ENCODE data around the gene FNIP1. TPM values are rescaled to one million over a fixed set of nuclear protein-coding genes. Genes with fewer than 3 reads are reported as not detected.
A peak's percentile ranks its signal among the peaks of the same experiment; 100 is the strongest.

FNIP1 gene
- total and polyA plus RNA-seq, 9 of the 15 experiments (the other 6 are each of a cell fraction or from before 2014, with no cell fraction given): 5.0 to 32.8 (median 18.4) TPM

DNA sequence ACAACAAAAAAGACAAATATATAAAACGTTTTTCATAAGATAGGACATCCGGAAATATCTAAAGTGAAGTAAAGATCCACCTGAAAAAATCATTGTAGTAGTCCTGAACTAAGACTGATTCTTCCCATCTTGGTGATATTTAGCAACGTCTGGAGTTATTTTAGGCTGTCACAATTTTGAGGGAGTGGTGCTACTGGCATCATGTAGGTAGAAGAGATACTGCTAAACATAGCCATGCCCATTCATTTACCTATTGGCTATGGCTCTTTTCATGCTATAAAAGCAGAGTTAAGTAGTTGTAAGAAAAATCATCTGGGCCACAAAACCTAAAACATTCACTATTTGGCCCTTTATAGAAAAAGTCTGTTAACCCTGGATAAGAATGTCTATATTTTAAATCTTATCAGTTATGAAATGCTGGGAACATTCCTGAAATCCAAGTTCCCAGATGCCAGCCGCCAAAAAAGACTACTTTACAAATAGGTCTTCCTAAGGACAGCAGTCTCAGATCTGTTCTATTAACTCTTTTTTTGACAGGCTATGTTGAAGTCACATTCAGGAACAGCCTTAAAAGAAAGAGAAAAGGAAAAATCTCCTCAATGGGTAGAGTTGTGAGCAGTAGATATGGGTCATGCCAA is 188.8 kb downstream of the FNIP1 start:
- POLR2A ChIA-PET: no interaction called here
- Histone ChIP-seq H4K20me1 (replicated peaks; ENCODE audit: control insufficient read depth, insufficient read depth, low read length) (peaks cover 23% of the 10 kb centered on the region), H2AFZ (ENCODE audit: low read depth, low read length) (no peak overlapping the region), H3K27ac (ENCODE audit: extremely low read depth, low read depth, low read length) (peak overlapping the region; percentile 18; the same call in 1 of the 3 replicates), H3K4me1 (replicated peaks in 1 of 2; ENCODE audit: control insufficient read depth in 2 of 2, insufficient read depth in 2 of 2, low read length in 2 of 2) (peaks cover 11 to 40% of the 10 kb centered on the region in 2 experiments; a peak in 4 of 5 replicates), H3K9ac (ENCODE audit: insufficient read depth in 1 of 2, low read depth in 2 of 2, low read length in 2 of 2) (no peak overlapping the region), H3K79me2 (ENCODE audit: control insufficient read depth, insufficient read depth, low read length) (peaks cover 91% of the 10 kb centered on the region), H3K36me3 (ENCODE audit: control insufficient read depth, insufficient read depth, low read length) (peaks cover 11% of the 10 kb centered on the region; the same call in 2 of the 3 replicates), H3K9me1 (ENCODE audit: control insufficient read depth, insufficient read depth, low read length) (no peaks in the 10 kb centered on the region), H3K4me2 (ENCODE audit: insufficient read depth, low read length) (peak overlapping the region; percentile 32; the same call in 1 of the 2 replicates), H3K27me3 (ENCODE audit: control insufficient read depth in 2 of 2, insufficient read depth in 2 of 2, low read length in 2 of 2) (no peaks in the 10 kb centered on the region), H3K9me3 (replicated peaks; ENCODE audit: control insufficient read depth, insufficient read depth, low read depth, low read length) (no peaks in the 10 kb centered on the region), H3K4me3 (no peak overlapping the region)
- DNase-seq (ENCODE audit: extremely low read depth in 1 of 4, low spot score in 3 of 4) (no peak), ATAC-seq (no peak), FAIRE-seq (peak; percentile 19)
- 19% methylated on average over 4 of the region's 4 CpGs for WGBS (ENCODE audit: insufficient coverage, low coverage, missing lambda C conversion rate)
- in situ Hi-C loops (cut with MboI): no loop called here
- intact Hi-C loops (cut with micrococcal nuclease): no loop called here
- no TSS peak for BruUV-seq (replicated peaks)
- TF ChIP-seq LEF1 (IDR thresholded peaks at IDR 0.05): 0 out of 2 replicates have a peak, but pooled peaks have one; percentile 21
- TF ChIP-seq, protein P1, sequence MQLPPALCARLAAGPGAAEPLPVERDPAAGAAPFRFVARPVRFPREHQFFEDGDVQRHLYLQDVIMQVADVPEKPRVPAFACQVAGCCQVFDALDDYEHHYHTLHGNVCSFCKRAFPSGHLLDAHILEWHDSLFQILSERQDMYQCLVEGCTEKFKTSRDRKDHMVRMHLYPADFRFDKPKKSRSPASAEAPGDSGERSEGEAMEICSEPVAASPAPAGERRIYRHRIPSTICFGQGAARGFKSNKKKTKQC (CRISPR knock-in tag; IDR thresholded peaks at IDR 0.05): no peak
- CTCF ChIA-PET (ENCODE audit: low intra/inter-chr PET ratio): no interaction called here

DNA sequence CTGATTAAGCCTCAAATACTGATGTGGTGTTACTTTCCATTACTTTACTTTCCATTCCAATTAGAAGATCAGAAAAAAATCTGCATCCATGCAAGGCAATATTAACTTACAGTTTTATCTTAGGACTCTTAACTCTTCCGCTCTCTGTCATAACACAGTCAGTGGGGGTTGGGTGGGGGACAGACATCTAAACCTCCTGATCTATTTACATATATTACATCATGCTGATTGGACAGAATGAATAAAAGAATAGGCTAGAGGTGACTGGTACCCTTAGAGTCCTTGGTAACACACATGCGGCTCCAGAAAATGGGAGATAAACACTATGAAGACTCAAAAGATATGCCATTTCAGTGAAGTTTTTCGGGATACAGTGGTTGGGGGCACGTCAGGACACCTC is 189.4 kb downstream of the FNIP1 start:
- 24% methylated on average over 4 of the region's 4 CpGs for WGBS (ENCODE audit: insufficient coverage, low coverage, missing lambda C conversion rate)
- CTCF ChIA-PET (ENCODE audit: low intra/inter-chr PET ratio): no interaction called here
- H3K9ac ChIP-seq (ENCODE audit: insufficient read depth in 1 of 2, low read depth in 2 of 2, low read length in 2 of 2): no peak overlapping the region
- H3K36me3 ChIP-seq (ENCODE audit: control insufficient read depth, insufficient read depth, low read length): peaks cover 17% of the 10 kb centered on the region; the same call in 2 of the 3 replicates
- in situ Hi-C loops (cut with MboI): no loop called here
- H3K4me1 ChIP-seq (replicated peaks in 1 of 2; ENCODE audit: control insufficient read depth in 2 of 2, insufficient read depth in 2 of 2, low read length in 2 of 2): peaks cover 11 to 40% of the 10 kb centered on the region in 2 experiments; a peak in 4 of 5 replicates
- no peaks in the 10 kb centered on the region for H3K9me1 ChIP-seq (ENCODE audit: control insufficient read depth, insufficient read depth, low read length)
- no peak overlapping the region for H3K27ac ChIP-seq (ENCODE audit: extremely low read depth, low read depth, low read length)
- POLR2A ChIA-PET: no interaction called here
- no peak overlapping the region for H2AFZ ChIP-seq (ENCODE audit: low read depth, low read length)
- H3K4me2 ChIP-seq (ENCODE audit: insufficient read depth, low read length): peak overlapping the region; percentile 32; the same call in 1 of the 2 replicates
- H4K20me1 ChIP-seq (replicated peaks; ENCODE audit: control insufficient read depth, insufficient read depth, low read length): peaks cover 23% of the 10 kb centered on the region
- H3K27me3 ChIP-seq (ENCODE audit: control insufficient read depth in 2 of 2, insufficient read depth in 2 of 2, low read length in 2 of 2): no peaks in the 10 kb centered on the region
- FAIRE-seq (peak; percentile 23), ATAC-seq (peak; percentile 69), DNase-seq (ENCODE audit: extremely low read depth in 1 of 4, low spot score in 3 of 4) (peak; percentile 15 to 40 (median 26))
- intact Hi-C loops (cut with micrococcal nuclease): no loop called here
- no peak overlapping the region for H3K4me3 ChIP-seq
- no TSS peak for BruUV-seq (replicated peaks)
- H3K9me3 ChIP-seq (replicated peaks; ENCODE audit: control insufficient read depth, insufficient read depth, low read depth, low read length): no peaks in the 10 kb centered on the region
- H3K79me2 ChIP-seq (ENCODE audit: control insufficient read depth, insufficient read depth, low read length): peaks cover 87% of the 10 kb centered on the region
- TF ChIP-seq CEBPG (CRISPR knock-in tag; IDR thresholded peaks at IDR 0.05) (no peak), CEBPG (tag; conservative IDR thresholded peaks at IDR 0.05 in 1 of 2, IDR thresholded peaks at IDR 0.05 in 1 of 2) (peak in 1 of 2 experiments; percentile 57; a peak in 2 of 4 replicates), C11orf30 (IDR thresholded peaks at IDR 0.05; ENCODE audit: low read depth) (peak; percentile 32; the same call in 1 of the 2 replicates), PTRF (tag; IDR thresholded peaks at IDR 0.05) (no peak), MAFG (tag; conservative IDR thresholded peaks at IDR 0.05) (0 out of 2 replicates have a peak, but pooled peaks have one; percentile 19), TCF7 (IDR thresholded peaks at IDR 0.05; ENCODE audit: borderline replicate concordance) (no peak), JUND (IDR thresholded peaks at IDR 0.05; ENCODE audit: borderline replicate concordance, low read depth, low read length) (peak; percentile 46; the same call in 1 of the 2 replicates), JUND (tag; IDR thresholded peaks at IDR 0.05; ENCODE audit: borderline replicate concordance, low read depth, low read length) (no peak), ZNF316 (IDR thresholded peaks at IDR 0.05) (peak; percentile 52; the same call in 1 of the 2 replicates), EP400 (IDR thresholded peaks at IDR 0.05) (0 out of 2 replicates have a peak, but pooled peaks have one; percentile 21), FOXM1 (IDR thresholded peaks at IDR 0.05; ENCODE audit: low read depth) (no peak), FOXM1 (CRISPR knock-in tag; IDR thresholded peaks at IDR 0.05; ENCODE audit: low read depth) (no peak), ZFPM2 (CRISPR knock-in tag; IDR thresholded peaks at IDR 0.05) (no peak), ZNF354B (CRISPR knock-in tag; IDR thresholded peaks at IDR 0.05) (no peak)

Measured in K562 (cell line).